Glutamatergic neuron (in vitro differentiated cells): ENCODE measurements around the gene C2orf92. TPM values are rescaled to one million over a fixed set of nuclear protein-coding genes. Genes with fewer than 3 reads are reported as not detected.
A peak's percentile ranks its signal among the peaks of the same experiment; 100 is the strongest.

ENCODE experiments used
- DNase-seq: peaks from one replicate; pipeline ENCODE4 v3.0.0; 2022
- H3K27ac Mint-ChIP-seq: one replicate; pipeline ENCODE4 v1.8.0; 2020; ENCODE audit warnings: mild to moderate bottlenecking, mixed read lengths, inconsistent platforms; ENCODE audit not compliant: unreplicated experiment
- H3K27me3 Mint-ChIP-seq: one replicate; pipeline ENCODE4 v1.8.0; 2020; ENCODE audit warnings: mild to moderate bottlenecking, moderate library complexity, mixed read lengths, inconsistent platforms; ENCODE audit not compliant: unreplicated experiment
- H3K36me3 Mint-ChIP-seq: one replicate; pipeline ENCODE4 v1.8.0; 2020; ENCODE audit warnings: mild to moderate bottlenecking, mixed read lengths, inconsistent platforms; ENCODE audit not compliant: unreplicated experiment
- H3K4me1 Mint-ChIP-seq: one replicate; pipeline ENCODE4 v1.8.0; 2020; ENCODE audit warnings: mild to moderate bottlenecking, low read depth, mixed read lengths, inconsistent platforms; ENCODE audit not compliant: unreplicated experiment
- H3K4me3 Mint-ChIP-seq: one replicate; pipeline ENCODE4 v1.8.0; 2020; ENCODE audit warnings: mild to moderate bottlenecking, mixed read lengths, inconsistent platforms; ENCODE audit not compliant: unreplicated experiment
- H3K9me3 Mint-ChIP-seq: one replicate; pipeline ENCODE4 v1.8.0; 2020; ENCODE audit warnings: mild to moderate bottlenecking, moderate library complexity, mixed read lengths, inconsistent platforms; ENCODE audit not compliant: unreplicated experiment
- total RNA-seq: library from RNA; stranded (reverse); fragmentation: NEBNext Ultra II Directional; extraction: Animal tissue kit (Norgen Biotek cat#: 25700); gene quantifications from one replicate; pipeline ENCODE4 v1.2.1, GENCODE V29; 2021; ENCODE audit not compliant: unreplicated experiment
- TF ChIP-seq, protein P1 (sequence below): fragments of 200-600 bp; sonication (generic); IDR thresholded peaks from one replicate; pipeline ENCODE4 v1.5.0; 2021; ENCODE audit not compliant: partially characterized antibody, unreplicated experiment

The C2orf92 gene
- total RNA-seq, 1 donor from 2014 or later, result 19.6 TPM

DNA sequence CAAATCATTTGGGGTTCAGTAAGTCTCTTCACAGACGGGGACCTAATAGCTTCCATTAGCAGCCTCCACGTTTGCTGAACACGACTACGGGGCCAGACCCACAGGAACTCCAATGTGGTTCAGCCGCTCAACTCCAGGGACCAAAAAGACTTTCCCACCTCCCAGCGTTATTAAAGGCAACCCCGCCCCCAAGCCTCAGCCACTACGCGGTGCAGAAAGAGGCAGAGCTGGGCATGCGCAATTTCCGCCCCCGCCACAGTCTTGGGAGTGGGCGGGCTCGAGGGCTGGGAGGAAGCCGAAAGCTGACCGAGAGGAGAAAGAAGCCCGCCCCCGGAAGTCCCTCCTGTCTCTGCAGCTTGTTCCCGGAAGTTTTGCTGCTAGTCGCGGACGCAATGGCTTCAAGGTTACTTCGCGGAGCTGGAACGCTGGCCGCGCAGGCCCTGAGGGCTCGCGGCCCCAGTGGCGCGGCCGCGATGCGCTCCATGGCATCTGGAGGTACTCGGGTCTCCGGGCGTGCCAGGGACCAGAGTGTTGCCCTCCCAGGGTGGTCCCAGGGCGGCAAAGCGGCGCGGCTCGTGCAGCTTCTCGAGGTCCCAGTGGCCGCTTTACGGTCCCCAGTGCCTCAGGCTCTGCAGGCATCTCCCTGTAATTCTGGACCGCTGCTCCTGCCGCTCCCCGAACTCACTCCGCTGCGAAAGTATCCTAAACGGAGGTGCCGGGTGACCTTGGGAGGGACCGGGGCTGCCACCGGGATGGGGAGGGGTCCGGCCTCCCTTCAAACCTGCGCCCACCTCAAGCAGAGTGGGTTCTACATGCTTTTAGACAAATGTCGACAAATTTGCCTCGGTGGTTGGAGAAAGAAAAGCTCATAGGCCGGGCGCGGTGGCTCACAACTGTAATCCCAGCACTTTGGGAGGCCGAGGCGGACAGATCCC, 23.6 kb upstream of the C2orf92 start, which contains the start of gene COX5B:
TSS of gene COX5B (plus strand) at position 368 of the 935 bp plus-strand sequence. CDS start at position 393, 25 bp downstream.
- DNase-seq, result peak; percentile 99
- peaks cover 5% of the 10 kb centered on the region for H3K27me3 Mint-ChIP-seq
- peak within 1 kb of the TSS; percentile 94 for H3K27ac Mint-ChIP-seq
- TF ChIP-seq, protein P1, sequence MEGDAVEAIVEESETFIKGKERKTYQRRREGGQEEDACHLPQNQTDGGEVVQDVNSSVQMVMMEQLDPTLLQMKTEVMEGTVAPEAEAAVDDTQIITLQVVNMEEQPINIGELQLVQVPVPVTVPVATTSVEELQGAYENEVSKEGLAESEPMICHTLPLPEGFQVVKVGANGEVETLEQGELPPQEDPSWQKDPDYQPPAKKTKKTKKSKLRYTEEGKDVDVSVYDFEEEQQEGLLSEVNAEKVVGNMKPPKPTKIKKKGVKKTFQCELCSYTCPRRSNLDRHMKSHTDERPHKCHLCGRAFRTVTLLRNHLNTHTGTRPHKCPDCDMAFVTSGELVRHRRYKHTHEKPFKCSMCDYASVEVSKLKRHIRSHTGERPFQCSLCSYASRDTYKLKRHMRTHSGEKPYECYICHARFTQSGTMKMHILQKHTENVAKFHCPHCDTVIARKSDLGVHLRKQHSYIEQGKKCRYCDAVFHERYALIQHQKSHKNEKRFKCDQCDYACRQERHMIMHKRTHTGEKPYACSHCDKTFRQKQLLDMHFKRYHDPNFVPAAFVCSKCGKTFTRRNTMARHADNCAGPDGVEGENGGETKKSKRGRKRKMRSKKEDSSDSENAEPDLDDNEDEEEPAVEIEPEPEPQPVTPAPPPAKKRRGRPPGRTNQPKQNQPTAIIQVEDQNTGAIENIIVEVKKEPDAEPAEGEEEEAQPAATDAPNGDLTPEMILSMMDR, result no peak
- peaks cover 8% of the 10 kb centered on the region for H3K9me3 Mint-ChIP-seq
- H3K36me3 Mint-ChIP-seq, result peaks cover 3% of the 10 kb centered on the region
- peaks cover 8% of the 10 kb centered on the region for H3K4me1 Mint-ChIP-seq
- H3K4me3 Mint-ChIP-seq, result peak within 1 kb of the TSS; percentile 96

DNA sequence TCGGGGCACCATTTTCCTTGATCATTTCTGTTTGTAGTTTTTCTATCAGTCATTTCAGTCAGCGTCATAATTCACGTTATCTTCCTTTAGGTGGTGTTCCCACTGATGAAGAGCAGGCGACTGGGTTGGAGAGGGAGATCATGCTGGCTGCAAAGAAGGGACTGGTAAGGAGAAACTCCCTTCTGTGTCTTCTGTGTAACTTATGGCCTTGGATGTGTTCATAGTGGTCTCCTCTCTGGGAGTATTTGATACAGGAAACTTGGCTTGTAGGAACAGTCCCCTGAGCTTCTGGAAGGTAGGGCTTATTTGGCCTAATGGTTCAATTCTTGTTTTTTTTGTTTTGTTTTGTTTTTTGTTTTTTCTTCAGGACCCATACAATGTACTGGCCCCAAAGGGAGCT, 22.5 kb upstream of the C2orf92 start:
- H3K27me3 Mint-ChIP-seq, result peaks cover 5% of the 10 kb centered on the region
- peaks cover 8% of the 10 kb centered on the region for H3K9me3 Mint-ChIP-seq
- H3K4me1 Mint-ChIP-seq, result peaks cover 8% of the 10 kb centered on the region
- peak overlapping the region; percentile 96 for H3K4me3 Mint-ChIP-seq
- H3K27ac Mint-ChIP-seq, result peak overlapping the region; percentile 41
- DNase-seq, result no peak
- H3K36me3 Mint-ChIP-seq, result peaks cover 3% of the 10 kb centered on the region
- TF ChIP-seq, protein P1, result no peak

DNA sequence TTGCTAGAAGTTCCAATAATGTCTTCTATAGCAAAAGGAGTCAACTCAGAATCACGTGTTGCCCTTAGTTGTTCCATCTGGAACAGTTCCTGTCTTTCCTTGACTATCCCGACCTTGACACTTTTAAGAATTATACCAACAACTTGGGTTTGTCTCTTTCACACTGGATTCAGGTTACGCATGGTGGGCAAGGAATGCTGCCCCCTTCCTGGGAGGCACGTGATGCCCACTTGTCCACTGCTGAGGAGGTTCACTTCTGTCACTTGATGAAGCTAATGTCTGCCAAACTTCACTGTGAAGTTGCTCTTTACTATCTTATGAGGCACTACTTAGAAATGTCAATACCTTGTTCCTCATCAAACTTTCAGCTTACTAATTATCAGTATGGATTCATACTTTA, 18.4 kb upstream of the C2orf92 start:
- Mint-ChIP-seq H3K27ac (no peak overlapping the region), H3K9me3 (peaks cover 16% of the 10 kb centered on the region), H3K4me1 (peaks cover 5% of the 10 kb centered on the region), H3K27me3 (peaks cover 8% of the 10 kb centered on the region), H3K4me3 (no peak overlapping the region), H3K36me3 (peaks cover 27% of the 10 kb centered on the region)
- TF ChIP-seq, protein P1, result no peak
- DNase-seq, result no peak

DNA sequence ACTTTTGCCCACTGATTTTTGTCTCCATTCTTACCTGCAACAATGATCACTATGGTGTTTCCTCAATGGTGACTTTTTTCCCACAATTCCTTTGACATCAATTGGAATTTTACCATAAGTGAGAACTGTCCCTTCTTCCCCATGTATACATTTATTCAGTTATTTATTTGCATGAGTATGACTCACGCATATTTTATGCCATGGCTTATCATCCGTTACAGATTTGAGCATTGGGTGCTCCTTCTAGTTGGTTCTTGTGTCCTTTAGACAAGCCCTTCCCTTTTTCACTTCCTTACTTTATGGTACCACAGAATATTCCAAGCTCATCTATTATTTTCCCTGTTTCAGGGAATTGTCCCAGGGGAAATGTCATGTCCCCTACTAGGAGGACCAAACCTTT, 16.0 kb upstream of the C2orf92 start:
- Mint-ChIP-seq H3K27me3 (peaks cover 8% of the 10 kb centered on the region), H3K4me3 (no peak overlapping the region), H3K27ac (no peak overlapping the region), H3K9me3 (peaks cover 12% of the 10 kb centered on the region), H3K36me3 (peaks cover 27% of the 10 kb centered on the region), H3K4me1 (no peaks in the 10 kb centered on the region)
- DNase-seq, result no peak
- TF ChIP-seq, protein P1, result no peak

DNA sequence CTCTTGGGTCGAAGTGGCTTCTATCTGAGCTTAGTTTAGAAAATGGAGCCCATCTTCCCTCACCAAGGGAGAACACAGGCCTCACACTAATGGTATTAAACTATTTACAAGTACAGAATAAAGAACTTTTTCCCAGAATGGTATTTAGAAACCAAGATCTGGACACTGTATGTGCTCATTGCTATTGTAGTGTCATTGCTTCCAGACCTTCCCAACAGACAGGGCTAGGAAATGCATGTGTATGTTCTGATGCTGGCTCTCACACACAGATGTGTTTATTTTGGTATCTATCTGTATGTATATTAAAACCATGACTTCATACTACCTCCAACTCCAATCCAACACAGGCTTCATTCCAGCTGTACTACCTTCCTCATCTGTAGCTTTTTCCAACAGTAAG, 15.6 kb upstream of the C2orf92 start:
- Mint-ChIP-seq H3K27me3 (peaks cover 8% of the 10 kb centered on the region), H3K4me1 (no peaks in the 10 kb centered on the region), H3K9me3 (peaks cover 12% of the 10 kb centered on the region), H3K4me3 (no peak overlapping the region), H3K27ac (no peak overlapping the region), H3K36me3 (peaks cover 27% of the 10 kb centered on the region)
- no peak for DNase-seq
- TF ChIP-seq, protein P1, result no peak
